ENCODE data around the gene HSD17B2.
"Not testable (repeated sequence)": the region's sequence is repeated elsewhere in the genome, so short reads cannot be mapped to it uniquely, and the experiment has no call there.

Gene HSD17B2

GRCh38 chr16:82034981-82035612 is at the start of gene HSD17B2:
HSD17B2 (plus strand) TSS chr16:82035253; CDS start chr16:82035425, 172 bp downstream.
- no peak for DNase-seq (ENCODE audit: low read depth)

- no peak for DNase-seq (ENCODE audit: low read depth)
Observed at GRCh38 chr16:81987121-81987520, 47.9 kb upstream of the HSD17B2 start.

- no peak for DNase-seq (ENCODE audit: low read depth)
Observed at GRCh38 chr16:81987706-81988105, 47.3 kb upstream of the HSD17B2 start.

GRCh38 chr16:81992859-81993258 is 42.2 kb upstream of the HSD17B2 start:
- DNase-seq (ENCODE audit: low read depth): no peak

GRCh38 chr16:81994485-81994884 is 40.6 kb upstream of the HSD17B2 start:
- no peak for DNase-seq (ENCODE audit: low read depth)

GRCh38 chr16:81995651-81996050 is 39.4 kb upstream of the HSD17B2 start:
- DNase-seq (ENCODE audit: low read depth): no peak

- no peak for DNase-seq (ENCODE audit: low read depth)
Observed at GRCh38 chr16:81996664-81997509, 38.2 kb upstream of the HSD17B2 start.

GRCh38 chr16:81997738-81998137 is 37.3 kb upstream of the HSD17B2 start:
- no peak for DNase-seq (ENCODE audit: low read depth)

- DNase-seq (ENCODE audit: low read depth): no peak
Observed at GRCh38 chr16:82002831-82003230, 32.2 kb upstream of the HSD17B2 start.

- no peak for DNase-seq (ENCODE audit: low read depth)
Observed at GRCh38 chr16:82004601-82005000, 30.5 kb upstream of the HSD17B2 start.

GRCh38 chr16:82005027-82005830 is 29.8 kb upstream of the HSD17B2 start:
- DNase-seq (ENCODE audit: low read depth): no peak

- no peak for DNase-seq (ENCODE audit: low read depth)
Observed at GRCh38 chr16:82006036-82006435, 29.0 kb upstream of the HSD17B2 start.

GRCh38 chr16:82007189-82007588 is 27.9 kb upstream of the HSD17B2 start:
- DNase-seq (ENCODE audit: low read depth): no peak

- DNase-seq (ENCODE audit: low read depth): no peak
Observed at GRCh38 chr16:82008957-82009592, 26.0 kb upstream of the HSD17B2 start.

- DNase-seq (ENCODE audit: low read depth): not testable (repeated sequence)
Observed at GRCh38 chr16:82009789-82010188, 25.3 kb upstream of the HSD17B2 start.

GRCh38 chr16:82010649-82011048 is 24.4 kb upstream of the HSD17B2 start:
- DNase-seq (ENCODE audit: low read depth): no peak

- DNase-seq (ENCODE audit: low read depth): peak; percentile 38
Observed at GRCh38 chr16:82011199-82011641, 23.8 kb upstream of the HSD17B2 start, which contains the start of gene SDR42E1. SDR42E1 (minus strand) TSS chr16:82011470; CDS start chr16:82000858, 10,612 bp downstream.

- DNase-seq (ENCODE audit: low read depth): no peak
Observed at GRCh38 chr16:82013139-82013538, 21.9 kb upstream of the HSD17B2 start.

GRCh38 chr16:82016263-82016662 is 18.8 kb upstream of the HSD17B2 start:
- no peak for DNase-seq (ENCODE audit: low read depth)

- DNase-seq (ENCODE audit: low read depth): no peak
Observed at GRCh38 chr16:82016964-82017363, 18.1 kb upstream of the HSD17B2 start.

- no peak for DNase-seq (ENCODE audit: low read depth)
Observed at GRCh38 chr16:82017911-82018568, 17.0 kb upstream of the HSD17B2 start.

Measured in stimulated activated CD8-positive, alpha-beta memory T cell treated with anti-CD3 and anti-CD28 coated beads, Interleukin-4, amount 100 ng/mL, for 24 hours (primary cell).